ENCODE measurements around the gene RNF215. TPM values are rescaled to one million over a fixed set of nuclear protein-coding genes. Genes with fewer than 3 reads are reported as not detected.

The RNF215 gene
- polyA plus RNA-seq, 1 donor: 17.0 TPM

GRCh38 chr22:30361916-30362650, 25.1 kb downstream of the RNF215 start:
- Histone ChIP-seq H3K4me3 (ENCODE audit: low read length) (no peak overlapping the region), H3K36me3 (ENCODE audit: control insufficient read depth, insufficient read depth, low read length) (peaks cover 2% of the 10 kb centered on the region), H3K27me3 (ENCODE audit: control insufficient read depth, insufficient read depth, low read length) (no peaks in the 10 kb centered on the region), H3K4me1 (ENCODE audit: control insufficient read depth, insufficient read depth, low read length) (peaks cover 11% of the 10 kb centered on the region), H3K27ac (ENCODE audit: low read length) (no peak overlapping the region), H3K9me3 (ENCODE audit: control insufficient read depth, low read depth, low read length) (no peaks in the 10 kb centered on the region)
- WGBS (ENCODE audit: insufficient coverage, low lambda C conversion rate): no CpG with 5 or more reads among the region's 10 CpGs
- no peak for DNase-seq

- H3K36me3 ChIP-seq (ENCODE audit: control insufficient read depth, insufficient read depth, low read length): peaks cover 11% of the 10 kb centered on the region
- no peak overlapping the region for H3K4me3 ChIP-seq (ENCODE audit: low read length)
- no peaks in the 10 kb centered on the region for H3K27me3 ChIP-seq (ENCODE audit: control insufficient read depth, insufficient read depth, low read length)
- 40% methylated on average over 1 of the region's 6 CpGs for WGBS (ENCODE audit: insufficient coverage, low lambda C conversion rate)
- peak; percentile 41 to 70 for DNase-seq
- H3K4me1 ChIP-seq (ENCODE audit: control insufficient read depth, insufficient read depth, low read length): peaks cover 22% of the 10 kb centered on the region
- H3K27ac ChIP-seq (ENCODE audit: low read length): no peak overlapping the region
- H3K9me3 ChIP-seq (ENCODE audit: control insufficient read depth, low read depth, low read length): no peaks in the 10 kb centered on the region
These were observed 28.7 kb downstream of the RNF215 start for GRCh38 chr22:30358541-30358940.

GRCh38 chr22:30357650-30358215, 29.5 kb downstream of the RNF215 start:
- Histone ChIP-seq H3K27me3 (ENCODE audit: control insufficient read depth, insufficient read depth, low read length) (no peaks in the 10 kb centered on the region), H3K4me1 (ENCODE audit: control insufficient read depth, insufficient read depth, low read length) (peaks cover 22% of the 10 kb centered on the region), H3K27ac (ENCODE audit: low read length) (no peak overlapping the region), H3K9me3 (ENCODE audit: control insufficient read depth, low read depth, low read length) (no peaks in the 10 kb centered on the region), H3K36me3 (ENCODE audit: control insufficient read depth, insufficient read depth, low read length) (peaks cover 15% of the 10 kb centered on the region), H3K4me3 (ENCODE audit: low read length) (no peak overlapping the region)
- no peak for DNase-seq
- no CpG with 5 or more reads among the region's 22 CpGs for WGBS (ENCODE audit: insufficient coverage, low lambda C conversion rate)

DNA sequence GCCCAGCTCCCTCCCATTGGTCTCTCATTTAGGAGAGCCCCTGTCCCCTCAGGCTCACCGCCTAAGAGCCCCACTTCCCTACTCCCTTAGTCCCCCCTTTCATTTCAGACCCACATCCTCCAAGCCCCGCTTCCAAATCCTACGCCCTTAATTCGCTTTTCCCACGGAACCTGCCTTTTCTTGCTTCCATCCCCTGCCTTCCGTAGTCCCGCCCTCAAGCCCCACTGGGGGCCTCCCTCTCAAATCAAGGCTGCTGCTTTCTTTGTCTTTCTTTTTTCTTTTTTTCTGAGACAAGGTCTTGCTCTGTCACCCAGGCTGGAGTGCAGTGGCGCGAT, 30.0 kb downstream of the RNF215 start:
- no peak for DNase-seq
- Histone ChIP-seq H3K27me3 (ENCODE audit: control insufficient read depth, insufficient read depth, low read length) (no peaks in the 10 kb centered on the region), H3K4me3 (ENCODE audit: low read length) (peak overlapping the region; percentile 87), H3K36me3 (ENCODE audit: control insufficient read depth, insufficient read depth, low read length) (peaks cover 20% of the 10 kb centered on the region), H3K27ac (ENCODE audit: low read length) (no peak overlapping the region), H3K9me3 (ENCODE audit: control insufficient read depth, low read depth, low read length) (no peaks in the 10 kb centered on the region), H3K4me1 (ENCODE audit: control insufficient read depth, insufficient read depth, low read length) (peaks cover 22% of the 10 kb centered on the region)
- 0% methylated on average over 6 of the region's 9 CpGs for WGBS (ENCODE audit: insufficient coverage, low lambda C conversion rate)

DNA sequence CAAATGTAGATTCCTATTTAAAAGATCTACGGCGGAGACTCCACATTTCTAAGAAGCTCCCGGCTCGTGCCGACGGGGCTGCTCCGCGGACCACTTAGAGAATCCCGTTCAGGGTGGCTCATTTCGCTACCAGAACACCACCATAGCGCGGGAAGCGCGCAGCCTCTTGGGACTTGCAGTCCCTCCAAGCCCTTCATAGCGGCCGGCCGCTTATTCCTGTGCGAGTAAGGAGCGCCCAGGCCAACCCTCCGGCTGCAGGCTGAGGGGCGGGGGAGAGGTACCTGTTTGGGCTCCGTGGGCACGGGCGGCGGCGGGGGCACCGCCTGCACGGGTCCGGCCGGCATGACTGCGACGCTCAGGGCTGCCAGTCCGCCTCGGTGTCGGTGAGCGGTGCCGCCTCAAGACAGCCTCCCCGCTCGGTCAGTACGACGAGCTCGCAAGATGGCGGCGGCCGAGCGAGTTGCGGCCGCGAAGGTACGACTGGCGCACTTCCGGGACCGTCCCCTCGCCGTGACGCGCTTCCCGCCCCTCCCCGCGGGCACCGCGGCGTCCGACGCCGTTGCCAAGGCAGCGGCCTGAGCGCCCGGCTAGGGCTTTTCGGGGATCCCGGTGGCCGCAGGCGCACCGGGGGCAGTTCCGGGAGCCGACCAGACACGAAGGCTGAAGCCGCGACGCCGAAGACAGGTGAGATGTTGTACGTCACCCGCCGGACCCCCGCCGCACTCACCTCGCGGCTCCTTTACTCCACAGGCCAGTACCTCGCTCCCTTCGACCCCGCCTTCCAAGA, 30.6 kb downstream of the RNF215 start, which contains the start of the genes CCDC157 and SF3A1:
Gene CCDC157, plus strand, starts transcription at position 559 of the 787 bp plus-strand sequence. CDS start 8,994 bp downstream, outside the sequence.
Gene SF3A1, minus strand, starts transcription at position 446 of the 787 bp plus-strand sequence. Its CDS starts 102 bp downstream, at position 344.
- peaks cover 26% of the 10 kb centered on the region for H3K36me3 ChIP-seq (ENCODE audit: control insufficient read depth, insufficient read depth, low read length)
- no peaks in the 10 kb centered on the region for H3K9me3 ChIP-seq (ENCODE audit: control insufficient read depth, low read depth, low read length)
- H3K4me1 ChIP-seq (ENCODE audit: control insufficient read depth, insufficient read depth, low read length): peaks cover 22% of the 10 kb centered on the region
- no CpG with 5 or more reads among the region's 91 CpGs for WGBS (ENCODE audit: insufficient coverage, low lambda C conversion rate)
- peak; percentile 89 to 97 for DNase-seq
- peak within 1 kb of the TSS; percentile 87 for H3K4me3 ChIP-seq (ENCODE audit: low read length)
- H3K27me3 ChIP-seq (ENCODE audit: control insufficient read depth, insufficient read depth, low read length): no peaks in the 10 kb centered on the region
- peak within 1 kb of the TSS; percentile 95 for H3K27ac ChIP-seq (ENCODE audit: low read length)

GRCh38 chr22:30354644-30355043, 32.6 kb downstream of the RNF215 start:
- no CpG with 5 or more reads among the region's 5 CpGs for WGBS (ENCODE audit: insufficient coverage, low lambda C conversion rate)
- DNase-seq: no peak
- H3K4me3 ChIP-seq (ENCODE audit: low read length): no peak overlapping the region
- H3K27ac ChIP-seq (ENCODE audit: low read length): no peak overlapping the region
- peaks cover 46% of the 10 kb centered on the region for H3K36me3 ChIP-seq (ENCODE audit: control insufficient read depth, insufficient read depth, low read length)
- no peaks in the 10 kb centered on the region for H3K9me3 ChIP-seq (ENCODE audit: control insufficient read depth, low read depth, low read length)
- peaks cover 22% of the 10 kb centered on the region for H3K4me1 ChIP-seq (ENCODE audit: control insufficient read depth, insufficient read depth, low read length)
- H3K27me3 ChIP-seq (ENCODE audit: control insufficient read depth, insufficient read depth, low read length): no peaks in the 10 kb centered on the region

GRCh38 chr22:30351226-30351625, 36.0 kb downstream of the RNF215 start:
- H3K4me1 ChIP-seq (ENCODE audit: control insufficient read depth, insufficient read depth, low read length): peaks cover 12% of the 10 kb centered on the region
- H3K27ac ChIP-seq (ENCODE audit: low read length): no peak overlapping the region
- H3K4me3 ChIP-seq (ENCODE audit: low read length): no peak overlapping the region
- no peaks in the 10 kb centered on the region for H3K9me3 ChIP-seq (ENCODE audit: control insufficient read depth, low read depth, low read length)
- DNase-seq: no peak
- H3K36me3 ChIP-seq (ENCODE audit: control insufficient read depth, insufficient read depth, low read length): peaks cover 74% of the 10 kb centered on the region
- no CpG with 5 or more reads among the region's 3 CpGs for WGBS (ENCODE audit: insufficient coverage, low lambda C conversion rate)
- no peaks in the 10 kb centered on the region for H3K27me3 ChIP-seq (ENCODE audit: control insufficient read depth, insufficient read depth, low read length)

GRCh38 chr22:30348809-30349208, 38.4 kb downstream of the RNF215 start:
- peaks cover 90% of the 10 kb centered on the region for H3K36me3 ChIP-seq (ENCODE audit: control insufficient read depth, insufficient read depth, low read length)
- H3K4me3 ChIP-seq (ENCODE audit: low read length): no peak overlapping the region
- whole genome bisulfite sequencing (ENCODE audit: insufficient coverage, low lambda C conversion rate): 100% methylated on average over 1 of the region's 4 CpGs
- no peaks in the 10 kb centered on the region for H3K4me1 ChIP-seq (ENCODE audit: control insufficient read depth, insufficient read depth, low read length)
- DNase-seq: no peak
- no peaks in the 10 kb centered on the region for H3K27me3 ChIP-seq (ENCODE audit: control insufficient read depth, insufficient read depth, low read length)
- H3K9me3 ChIP-seq (ENCODE audit: control insufficient read depth, low read depth, low read length): no peaks in the 10 kb centered on the region
- H3K27ac ChIP-seq (ENCODE audit: low read length): no peak overlapping the region

GRCh38 chr22:30348404-30348803, 38.8 kb downstream of the RNF215 start:
- Histone ChIP-seq H3K9me3 (ENCODE audit: control insufficient read depth, low read depth, low read length) (no peaks in the 10 kb centered on the region), H3K4me1 (ENCODE audit: control insufficient read depth, insufficient read depth, low read length) (no peaks in the 10 kb centered on the region), H3K36me3 (ENCODE audit: control insufficient read depth, insufficient read depth, low read length) (peaks cover 91% of the 10 kb centered on the region), H3K4me3 (ENCODE audit: low read length) (no peak overlapping the region), H3K27me3 (ENCODE audit: control insufficient read depth, insufficient read depth, low read length) (no peaks in the 10 kb centered on the region), H3K27ac (ENCODE audit: low read length) (no peak overlapping the region)
- no peak for DNase-seq
- no CpG with 5 or more reads among the region's 4 CpGs for WGBS (ENCODE audit: insufficient coverage, low lambda C conversion rate)

DNA sequence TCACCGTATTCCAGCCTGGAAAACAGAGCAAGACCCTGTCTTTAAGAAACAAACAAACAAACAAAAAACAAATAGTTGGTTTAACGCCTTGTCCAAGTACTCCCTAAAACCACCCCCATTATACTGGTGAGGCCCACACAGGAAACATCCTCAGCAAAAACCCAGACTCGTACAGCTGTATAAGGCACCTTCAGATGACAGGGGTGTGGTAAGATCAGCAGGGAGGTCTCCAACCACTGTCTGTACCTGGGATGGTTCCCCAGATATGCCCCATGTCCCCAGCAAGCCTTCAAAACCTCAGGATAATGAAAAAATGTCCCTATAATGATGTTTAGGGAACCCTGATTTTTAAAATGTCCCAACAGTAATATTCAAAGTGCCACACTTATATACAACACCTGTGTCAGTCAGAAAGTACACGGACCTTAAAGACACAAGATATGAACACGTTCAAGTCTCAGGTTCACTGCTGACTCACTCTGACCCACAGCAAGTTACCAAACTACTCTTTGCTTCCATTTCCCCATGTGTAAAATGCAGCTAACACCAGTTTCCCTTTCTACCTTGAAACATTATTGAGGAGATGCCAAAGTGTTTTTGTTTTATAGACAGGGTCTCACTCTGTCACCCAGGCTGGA, 39.8 kb downstream of the RNF215 start:
- Histone ChIP-seq H3K27ac (ENCODE audit: low read length) (no peak overlapping the region), H3K36me3 (ENCODE audit: control insufficient read depth, insufficient read depth, low read length) (peaks cover 94% of the 10 kb centered on the region), H3K4me3 (ENCODE audit: low read length) (no peak overlapping the region), H3K27me3 (ENCODE audit: control insufficient read depth, insufficient read depth, low read length) (no peaks in the 10 kb centered on the region), H3K4me1 (ENCODE audit: control insufficient read depth, insufficient read depth, low read length) (no peaks in the 10 kb centered on the region), H3K9me3 (ENCODE audit: control insufficient read depth, low read depth, low read length) (no peaks in the 10 kb centered on the region)
- 100% methylated on average over 2 of the region's 5 CpGs for WGBS (ENCODE audit: insufficient coverage, low lambda C conversion rate)
- no peak for DNase-seq

Data from large intestine (tissue), 3 donors.